ENCODE measurements around the gene IFNG. TPM values are rescaled to one million over a fixed set of nuclear protein-coding genes. Genes with fewer than 3 reads are reported as not detected.

IFNG gene
- total and polyA plus RNA-seq, 4 donors, result not detected

- no peak for DNase-seq (ENCODE audit: low read depth in 4 of 6, low spot score in 6 of 6)
- no peaks in the 10 kb centered on the region for H3K4me1 ChIP-seq (ENCODE audit: control insufficient read depth, insufficient read depth, low read length)
- no peaks in the 10 kb centered on the region for H3K36me3 ChIP-seq (ENCODE audit: control insufficient read depth, insufficient read depth, low read length)
- no peak overlapping the region for H3K27ac ChIP-seq (ENCODE audit: low read depth, low read length)
- H3K9me3 ChIP-seq (ENCODE audit: control insufficient read depth, insufficient read depth, low read length), result no peaks in the 10 kb centered on the region
- 56% methylated on average over 1 of the region's 1 CpG for WGBS (ENCODE audit: insufficient coverage)
- H3K4me3 ChIP-seq (ENCODE audit: low read depth, low read length), result no peak overlapping the region
- no peaks in the 10 kb centered on the region for H3K27me3 ChIP-seq (ENCODE audit: control insufficient read depth, insufficient read depth, low read length)
These were observed 19.6 kb downstream of the IFNG start for GRCh38 chr12:68139941-68140340.

DNA sequence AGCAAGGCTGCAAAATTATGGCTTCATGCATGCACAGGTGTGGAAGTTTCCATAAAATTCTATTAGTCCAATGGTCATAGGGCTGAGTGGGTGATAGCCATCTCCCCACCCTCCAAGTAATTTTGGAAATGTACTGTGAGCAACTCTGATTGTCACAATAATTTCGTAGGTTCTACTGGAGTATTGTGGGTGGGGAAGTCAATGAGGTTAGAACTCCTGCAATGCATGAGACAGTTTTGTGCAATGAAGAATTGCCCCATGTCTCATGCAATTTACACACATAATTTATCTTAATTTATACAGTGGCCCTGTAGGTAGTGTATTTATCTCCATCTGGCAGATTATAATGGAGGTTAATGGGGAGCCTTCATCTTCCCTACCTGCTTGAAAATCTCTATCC lies 20.5 kb downstream of the IFNG start:
- no peak overlapping the region for H3K4me3 ChIP-seq (ENCODE audit: low read depth, low read length)
- no peaks in the 10 kb centered on the region for H3K27me3 ChIP-seq (ENCODE audit: control insufficient read depth, insufficient read depth, low read length)
- WGBS (ENCODE audit: insufficient coverage), result no CpG with 5 or more reads among the region's 1 CpG
- no peaks in the 10 kb centered on the region for H3K36me3 ChIP-seq (ENCODE audit: control insufficient read depth, insufficient read depth, low read length)
- H3K4me1 ChIP-seq (ENCODE audit: control insufficient read depth, insufficient read depth, low read length), result no peaks in the 10 kb centered on the region
- H3K27ac ChIP-seq (ENCODE audit: low read depth, low read length), result no peak overlapping the region
- DNase-seq (ENCODE audit: low read depth in 4 of 6, low spot score in 6 of 6), result no peak
- no peaks in the 10 kb centered on the region for H3K9me3 ChIP-seq (ENCODE audit: control insufficient read depth, insufficient read depth, low read length)

- Histone ChIP-seq H3K27me3 (ENCODE audit: control insufficient read depth, insufficient read depth, low read length) (no peaks in the 10 kb centered on the region), H3K4me1 (ENCODE audit: control insufficient read depth, insufficient read depth, low read length) (no peaks in the 10 kb centered on the region), H3K27ac (ENCODE audit: low read depth, low read length) (no peak overlapping the region), H3K9me3 (ENCODE audit: control insufficient read depth, insufficient read depth, low read length) (no peaks in the 10 kb centered on the region), H3K36me3 (ENCODE audit: control insufficient read depth, insufficient read depth, low read length) (no peaks in the 10 kb centered on the region), H3K4me3 (ENCODE audit: low read depth, low read length) (no peak overlapping the region)
- 95% methylated on average over 2 of the region's 2 CpGs for WGBS (ENCODE audit: insufficient coverage)
- DNase-seq (ENCODE audit: low read depth in 4 of 6, low spot score in 6 of 6), result no peak
These were observed 21.1 kb downstream of the IFNG start for GRCh38 chr12:68138480-68138879.

DNA sequence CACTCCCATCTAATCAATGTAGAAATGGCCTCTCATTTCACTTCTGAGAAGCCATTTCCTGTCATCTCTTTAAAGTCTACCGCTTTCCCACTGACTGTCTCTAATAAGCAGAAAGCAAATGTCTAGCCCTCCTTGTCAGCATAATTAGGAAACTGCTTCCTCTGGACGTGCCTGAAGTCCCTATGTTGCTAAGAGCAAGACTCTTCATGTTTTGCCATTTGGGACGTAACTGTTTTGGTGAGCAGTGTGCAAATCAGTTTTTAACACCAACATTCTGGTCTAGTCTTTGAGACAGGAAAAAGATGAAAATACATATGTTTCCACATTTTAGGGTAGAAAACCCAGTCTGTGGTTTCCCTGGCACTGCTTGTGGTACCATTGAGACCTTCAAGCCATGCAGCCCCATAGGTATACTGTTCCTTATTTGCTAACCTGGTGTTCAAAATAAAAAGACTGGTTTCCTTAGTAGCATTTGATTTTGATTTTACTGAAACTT lies 22.2 kb downstream of the IFNG start:
- no peak overlapping the region for H3K4me3 ChIP-seq (ENCODE audit: low read depth, low read length)
- 60% methylated on average over 2 of the region's 3 CpGs for WGBS (ENCODE audit: insufficient coverage)
- H3K9me3 ChIP-seq (ENCODE audit: control insufficient read depth, insufficient read depth, low read length), result no peaks in the 10 kb centered on the region
- no peaks in the 10 kb centered on the region for H3K36me3 ChIP-seq (ENCODE audit: control insufficient read depth, insufficient read depth, low read length)
- H3K27ac ChIP-seq (ENCODE audit: low read depth, low read length), result no peak overlapping the region
- H3K4me1 ChIP-seq (ENCODE audit: control insufficient read depth, insufficient read depth, low read length), result no peaks in the 10 kb centered on the region
- no peak for DNase-seq (ENCODE audit: low read depth in 4 of 6, low spot score in 6 of 6)
- H3K27me3 ChIP-seq (ENCODE audit: control insufficient read depth, insufficient read depth, low read length), result no peaks in the 10 kb centered on the region

- DNase-seq (ENCODE audit: low read depth in 4 of 6, low spot score in 6 of 6), result no peak
- 100% methylated on average over 1 of the region's 3 CpGs for WGBS (ENCODE audit: insufficient coverage)
These were observed 24.0 kb downstream of the IFNG start for GRCh38 chr12:68135520-68135919.

DNA sequence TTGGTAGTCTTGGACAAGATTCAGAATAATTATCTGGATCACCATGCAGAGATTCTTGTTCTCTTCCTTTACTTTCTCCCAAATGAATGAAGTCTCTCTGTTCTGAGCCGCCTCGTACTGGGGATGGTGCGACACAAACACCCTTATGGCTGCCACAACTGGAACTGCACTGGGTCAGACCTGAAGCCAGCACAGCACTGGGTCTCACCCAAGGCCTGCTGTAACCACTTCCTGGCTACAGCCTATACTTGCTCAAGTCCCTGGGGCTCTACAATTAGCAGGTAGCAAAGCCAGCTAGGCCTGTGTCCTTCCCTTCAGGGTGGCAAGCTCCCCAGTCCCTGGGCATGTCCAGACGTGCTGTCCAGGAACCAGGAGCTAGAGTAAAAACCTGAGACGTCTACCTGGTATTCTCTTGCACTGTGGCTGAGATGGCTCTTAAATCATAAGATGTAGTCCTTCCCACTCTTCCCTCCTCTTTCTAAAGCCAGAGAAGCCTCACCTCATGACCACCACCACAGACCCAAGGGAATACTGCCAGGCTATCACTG lies 27.6 kb downstream of the IFNG start:
- Histone ChIP-seq H3K36me3 (ENCODE audit: control insufficient read depth, insufficient read depth, low read length) (no peaks in the 10 kb centered on the region), H3K27ac (ENCODE audit: low read depth, low read length) (no peak overlapping the region), H3K4me3 (ENCODE audit: low read depth, low read length) (no peak overlapping the region), H3K9me3 (ENCODE audit: control insufficient read depth, insufficient read depth, low read length) (peaks cover 8% of the 10 kb centered on the region), H3K27me3 (ENCODE audit: control insufficient read depth, insufficient read depth, low read length) (no peaks in the 10 kb centered on the region), H3K4me1 (ENCODE audit: control insufficient read depth, insufficient read depth, low read length) (no peaks in the 10 kb centered on the region)
- DNase-seq (ENCODE audit: low read depth in 4 of 6, low spot score in 6 of 6), result no peak
- WGBS (ENCODE audit: insufficient coverage), result 94% methylated on average over 5 of the region's 5 CpGs

More at GRCh38 chr12:68135520-68135919, 24.0 kb downstream of the IFNG start:
- H3K4me1 ChIP-seq (ENCODE audit: control insufficient read depth, insufficient read depth, low read length), result no peaks in the 10 kb centered on the region
- no peak overlapping the region for H3K27ac ChIP-seq (ENCODE audit: low read depth, low read length)
- H3K9me3 ChIP-seq (ENCODE audit: control insufficient read depth, insufficient read depth, low read length), result peaks cover 4% of the 10 kb centered on the region
- H3K27me3 ChIP-seq (ENCODE audit: control insufficient read depth, insufficient read depth, low read length), result no peaks in the 10 kb centered on the region
- H3K36me3 ChIP-seq (ENCODE audit: control insufficient read depth, insufficient read depth, low read length), result no peaks in the 10 kb centered on the region
- H3K4me3 ChIP-seq (ENCODE audit: low read depth, low read length), result no peak overlapping the region

DNA sequence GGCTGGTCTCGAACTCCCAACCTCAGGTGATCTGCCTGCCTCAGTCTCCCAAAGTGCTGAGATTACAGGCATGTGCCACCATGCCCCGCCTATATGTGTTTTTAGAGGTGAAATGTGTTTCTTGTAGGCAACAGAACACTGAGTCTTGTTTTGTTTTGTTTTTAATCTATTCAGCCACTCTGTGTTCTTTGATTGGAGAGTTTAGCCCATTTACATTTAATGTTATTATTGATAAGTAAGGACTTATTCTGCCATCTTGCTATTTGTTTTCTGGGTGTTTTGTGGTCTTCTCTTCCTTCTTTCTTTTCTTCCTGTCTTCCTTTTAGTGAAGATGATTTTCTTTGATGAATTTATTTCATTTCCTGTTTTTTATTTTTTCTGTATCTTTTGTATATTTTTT lies 29.6 kb downstream of the IFNG start:
- no CpG with 5 or more reads among the region's 2 CpGs for WGBS (ENCODE audit: insufficient coverage)

GRCh38 chr12:68122236-68122920 lies 37.2 kb downstream of the IFNG start:
- Histone ChIP-seq H3K9me3 (ENCODE audit: control insufficient read depth, insufficient read depth, low read length) (no peaks in the 10 kb centered on the region), H3K27me3 (ENCODE audit: control insufficient read depth, insufficient read depth, low read length) (no peaks in the 10 kb centered on the region), H3K4me3 (ENCODE audit: low read depth, low read length) (no peak overlapping the region), H3K27ac (ENCODE audit: low read depth, low read length) (no peak overlapping the region), H3K4me1 (ENCODE audit: control insufficient read depth, insufficient read depth, low read length) (no peaks in the 10 kb centered on the region), H3K36me3 (ENCODE audit: control insufficient read depth, insufficient read depth, low read length) (no peaks in the 10 kb centered on the region)
- no peak for DNase-seq (ENCODE audit: low read depth in 4 of 6, low spot score in 6 of 6)
- 100% methylated on average over 2 of the region's 3 CpGs for WGBS (ENCODE audit: insufficient coverage)

More for the DNA sequence above, 29.6 kb downstream of the IFNG start:
- H3K4me3 ChIP-seq (ENCODE audit: low read depth, low read length), result no peak overlapping the region
- peaks cover 8% of the 10 kb centered on the region for H3K9me3 ChIP-seq (ENCODE audit: control insufficient read depth, insufficient read depth, low read length)
- no peaks in the 10 kb centered on the region for H3K27me3 ChIP-seq (ENCODE audit: control insufficient read depth, insufficient read depth, low read length)
- no peaks in the 10 kb centered on the region for H3K36me3 ChIP-seq (ENCODE audit: control insufficient read depth, insufficient read depth, low read length)
- no peak for DNase-seq (ENCODE audit: low read depth in 4 of 6, low spot score in 6 of 6)
- no peak overlapping the region for H3K27ac ChIP-seq (ENCODE audit: low read depth, low read length)
- no peaks in the 10 kb centered on the region for H3K4me1 ChIP-seq (ENCODE audit: control insufficient read depth, insufficient read depth, low read length)

DNA sequence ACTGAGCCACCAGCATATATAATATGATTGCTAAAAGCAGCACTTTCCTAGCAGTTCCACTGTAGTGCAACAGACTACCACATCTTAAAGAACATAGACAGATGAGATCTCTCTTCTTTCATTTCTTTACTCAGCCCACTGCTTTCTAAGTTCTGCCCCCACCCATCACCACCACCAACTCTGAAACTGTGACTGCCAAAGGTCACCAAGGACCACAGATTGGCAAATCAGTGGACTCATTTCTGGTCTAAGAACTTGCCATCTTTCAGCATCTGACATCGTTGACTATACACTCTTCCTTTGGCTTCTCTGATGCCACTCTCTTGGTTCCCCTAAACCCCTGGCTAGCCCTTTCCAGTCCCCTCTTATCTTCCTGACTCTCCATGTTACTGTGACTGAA lies 38.4 kb downstream of the IFNG start:
- DNase-seq (ENCODE audit: low read depth in 4 of 6, low spot score in 6 of 6), result no peak
- 100% methylated on average over 1 of the region's 1 CpG for WGBS (ENCODE audit: insufficient coverage)
- H3K4me1 ChIP-seq (ENCODE audit: control insufficient read depth, insufficient read depth, low read length), result no peaks in the 10 kb centered on the region
- H3K27ac ChIP-seq (ENCODE audit: low read depth, low read length), result no peak overlapping the region
- H3K4me3 ChIP-seq (ENCODE audit: low read depth, low read length), result no peak overlapping the region
- H3K9me3 ChIP-seq (ENCODE audit: control insufficient read depth, insufficient read depth, low read length), result no peaks in the 10 kb centered on the region
- no peaks in the 10 kb centered on the region for H3K27me3 ChIP-seq (ENCODE audit: control insufficient read depth, insufficient read depth, low read length)
- H3K36me3 ChIP-seq (ENCODE audit: control insufficient read depth, insufficient read depth, low read length), result no peaks in the 10 kb centered on the region

DNA sequence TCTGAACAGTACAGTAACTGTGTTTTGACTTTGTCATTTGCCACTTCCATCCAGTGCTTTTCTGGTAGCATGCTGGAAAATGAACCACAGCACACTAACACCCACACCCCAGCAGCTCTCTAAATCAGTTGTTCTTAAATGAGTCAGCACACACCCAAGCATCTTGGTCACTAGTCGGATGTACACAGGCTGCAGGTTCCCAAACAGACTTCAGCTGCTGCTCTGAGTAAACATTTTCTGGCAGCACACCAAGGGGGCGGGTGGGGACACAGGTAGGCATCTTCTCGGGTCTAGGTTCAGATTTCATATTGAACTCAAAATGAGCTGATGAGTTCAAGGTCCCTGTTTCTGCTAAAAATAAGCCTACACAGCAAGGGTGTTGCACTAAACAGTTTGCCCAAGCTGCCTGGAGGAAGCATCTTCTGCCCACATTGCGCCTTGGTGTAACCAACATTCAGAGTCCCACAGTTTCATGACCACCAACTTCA lies 39.8 kb downstream of the IFNG start:
- no peaks in the 10 kb centered on the region for H3K4me1 ChIP-seq (ENCODE audit: control insufficient read depth, insufficient read depth, low read length)
- H3K27me3 ChIP-seq (ENCODE audit: control insufficient read depth, insufficient read depth, low read length), result no peaks in the 10 kb centered on the region
- no peaks in the 10 kb centered on the region for H3K36me3 ChIP-seq (ENCODE audit: control insufficient read depth, insufficient read depth, low read length)
- H3K4me3 ChIP-seq (ENCODE audit: low read depth, low read length), result no peak overlapping the region
- no peak overlapping the region for H3K27ac ChIP-seq (ENCODE audit: low read depth, low read length)
- H3K9me3 ChIP-seq (ENCODE audit: control insufficient read depth, insufficient read depth, low read length), result no peaks in the 10 kb centered on the region
- 95% methylated on average over 4 of the region's 4 CpGs for WGBS (ENCODE audit: insufficient coverage)
- DNase-seq (ENCODE audit: low read depth in 4 of 6, low spot score in 6 of 6), result no peak
